GM18498 (cell line): ENCODE measurements around the gene CTIF.
"Not testable (repeated sequence)": the region's sequence is repeated elsewhere in the genome, so short reads cannot be mapped to it uniquely, and the experiment has no call there.

Experiments used
- ATAC-seq: cut with Tn5 transposase; IDR thresholded peaks from one replicate; pipeline ENCODE4 v1.9.1; 2021; ENCODE audit warnings: mild to moderate bottlenecking, moderate library complexity; ENCODE audit not compliant: unreplicated experiment

Gene CTIF

GRCh38 chr18:48638896-48639771 is 100.3 kb downstream of the CTIF start:
- ATAC-seq = no peak

DNA sequence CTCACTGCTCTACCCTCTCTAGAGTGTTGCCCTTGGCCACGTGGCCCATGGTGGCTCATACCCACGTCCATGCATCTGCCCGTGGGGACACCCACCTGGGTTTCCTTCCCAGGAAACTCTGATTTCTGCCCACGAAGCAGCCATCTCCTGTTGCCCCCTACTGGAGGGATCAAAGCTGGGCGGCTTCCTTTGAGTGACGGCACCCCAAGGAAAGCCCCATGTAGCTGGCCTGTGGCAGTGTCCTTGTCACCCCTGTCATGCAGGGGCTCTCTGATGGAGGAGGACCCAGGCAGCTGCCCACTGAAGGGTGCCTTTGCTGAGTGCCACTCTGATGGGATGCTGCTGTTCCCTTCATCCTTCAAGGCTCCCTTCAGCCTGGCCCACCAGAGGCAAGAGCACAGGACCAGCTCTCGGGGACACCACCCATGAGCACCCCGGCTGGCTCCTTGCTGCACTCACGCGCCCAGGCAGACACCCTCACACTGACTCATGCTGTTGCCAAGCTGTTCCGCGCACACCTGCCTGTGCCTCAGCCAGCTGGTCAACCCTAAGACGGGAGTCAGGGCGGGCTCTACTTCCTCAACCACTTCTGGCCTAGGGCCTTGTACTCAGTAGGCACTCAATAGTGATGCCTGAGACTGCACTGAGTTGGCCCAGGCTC is 101.1 kb downstream of the CTIF start:
- no peak for ATAC-seq

GRCh38 chr18:48640566-48641270 is 101.9 kb downstream of the CTIF start:
- ATAC-seq = no peak

DNA sequence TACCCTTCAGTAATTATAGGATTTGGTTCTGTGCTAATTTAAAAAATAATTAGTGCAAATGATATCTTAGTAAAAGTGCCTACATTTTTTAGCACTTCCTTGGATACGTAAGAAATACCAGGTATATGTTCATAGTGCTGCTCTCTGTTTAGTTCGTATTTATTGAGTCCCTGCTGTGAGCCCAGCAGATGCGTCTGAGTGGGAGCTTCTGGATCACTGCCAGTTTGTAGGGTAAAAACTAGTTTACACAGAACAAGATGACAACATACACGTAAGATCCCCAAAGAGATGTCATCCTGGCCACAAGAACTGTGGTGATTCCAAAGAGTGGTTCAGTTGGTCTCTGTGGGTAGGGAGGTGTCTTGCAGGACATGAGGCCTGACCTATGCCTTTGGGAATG is 103.2 kb downstream of the CTIF start:
- no peak for ATAC-seq

DNA sequence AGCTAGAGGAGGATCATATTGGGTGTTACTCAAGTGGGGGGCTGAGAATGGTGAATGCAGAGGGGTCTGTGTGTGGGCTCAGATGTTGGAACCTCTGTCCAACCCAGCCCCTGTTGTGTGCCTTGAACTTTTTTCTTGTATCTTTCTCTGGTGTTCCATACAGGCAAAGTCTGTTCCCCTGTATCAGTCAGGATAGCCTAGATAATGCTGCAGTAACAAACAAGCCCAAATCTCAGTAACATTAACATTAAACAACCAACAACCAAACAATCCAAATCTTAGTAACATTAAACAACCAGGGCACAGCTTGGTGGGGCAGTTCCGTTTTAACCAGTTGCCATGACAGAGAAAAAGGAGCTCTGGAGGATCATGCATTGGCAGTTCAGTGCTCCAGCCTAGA is 103.7 kb downstream of the CTIF start:
- ATAC-seq = no peak

DNA sequence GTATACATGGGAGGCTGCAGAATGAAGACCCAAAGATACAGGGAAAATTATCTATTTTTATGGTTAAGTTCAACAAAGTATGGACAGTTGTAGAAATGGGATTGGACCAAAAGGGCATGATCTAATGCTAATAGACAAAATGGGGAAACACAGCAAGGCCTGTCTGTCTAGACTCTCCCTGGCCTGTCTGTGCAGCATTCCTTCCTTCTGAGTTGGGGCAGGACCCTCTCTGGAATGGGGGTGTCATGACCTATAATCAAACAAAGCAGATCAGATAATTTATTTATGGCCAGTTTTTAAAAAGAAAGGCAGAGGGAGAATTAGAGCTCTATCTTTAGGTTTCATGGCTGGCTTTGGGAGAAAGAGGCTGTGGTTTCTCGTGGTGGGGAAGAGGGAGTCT is 104.4 kb downstream of the CTIF start:
- ATAC-seq = no peak

GRCh38 chr18:48644029-48644428 is 105.2 kb downstream of the CTIF start:
- ATAC-seq = no peak

GRCh38 chr18:48645427-48646002 is 106.7 kb downstream of the CTIF start:
- ATAC-seq = no peak

GRCh38 chr18:48646976-48647375 is 108.1 kb downstream of the CTIF start:
- no peak for ATAC-seq

- ATAC-seq = no peak
Measured at GRCh38 chr18:48649231-48649630, 110.4 kb downstream of the CTIF start.

GRCh38 chr18:48654591-48654990 is 115.8 kb downstream of the CTIF start:
- ATAC-seq = not testable (repeated sequence)

- ATAC-seq = no peak
Measured at GRCh38 chr18:48655508-48655907, 116.7 kb downstream of the CTIF start.

- no peak for ATAC-seq
Measured at GRCh38 chr18:48656176-48656575, 117.3 kb downstream of the CTIF start.

DNA sequence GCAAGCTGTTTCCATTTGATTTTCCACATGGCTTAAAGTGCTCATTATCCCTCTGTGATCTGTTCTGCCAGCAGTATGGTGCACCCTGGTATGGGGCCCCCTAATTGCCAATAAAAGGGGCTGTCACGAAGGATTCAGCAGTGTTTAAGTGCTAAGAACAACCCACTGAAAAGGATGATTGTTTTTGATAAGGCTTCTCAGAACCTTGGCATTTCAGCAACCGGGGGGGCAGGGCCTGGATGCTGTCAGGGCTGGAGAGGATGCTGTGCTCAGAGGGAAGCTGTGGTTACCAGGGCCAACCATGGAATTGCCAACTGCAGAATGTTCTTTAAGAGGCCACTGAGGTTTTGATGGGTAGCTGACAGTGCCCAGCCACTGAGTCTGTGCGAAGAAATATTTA is 117.8 kb downstream of the CTIF start:
- ATAC-seq = no peak

GRCh38 chr18:48657447-48658120 is 118.8 kb downstream of the CTIF start:
- ATAC-seq = no peak

DNA sequence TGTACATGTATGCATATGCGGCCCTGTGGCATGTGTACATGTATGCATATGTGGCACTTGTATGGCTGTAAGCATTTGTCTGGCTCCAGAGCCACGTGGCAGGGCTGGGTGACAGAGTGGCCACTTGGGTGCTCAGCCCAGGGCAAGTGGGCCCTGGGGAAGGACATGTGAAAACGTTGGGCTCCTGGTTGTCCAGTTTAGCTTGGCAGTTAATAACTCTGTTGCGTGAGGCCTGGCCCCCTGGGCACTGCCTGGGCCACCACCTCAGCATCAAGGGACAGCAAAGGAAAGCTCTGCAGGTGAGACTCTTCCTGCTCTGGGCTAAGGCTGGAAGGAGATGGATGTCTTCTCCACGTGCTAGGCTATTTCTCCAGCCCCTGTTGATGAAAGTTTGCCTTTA is 119.9 kb downstream of the CTIF start:
- ATAC-seq = no peak

- no peak for ATAC-seq
Measured at GRCh38 chr18:48659188-48660009, 120.6 kb downstream of the CTIF start.

- no peak for ATAC-seq
Measured at GRCh38 chr18:48660346-48661228, 121.8 kb downstream of the CTIF start.

- no peak for ATAC-seq
Measured at GRCh38 chr18:48661421-48661820, 122.6 kb downstream of the CTIF start.
